Suprapubic skin (tissue), 4 donors: ENCODE data around the gene PAX9. TPM values are rescaled to one million over a fixed set of nuclear protein-coding genes. Genes with fewer than 3 reads are reported as not detected.

ENCODE experiments used
- DNase-seq, 2 donors: peaks; one replicate each; pipeline ENCODE4 v3.0.0-alpha.2; 2019; ENCODE audit warnings: low spot score in 2 of 2
- H3K27ac ChIP-seq: fragments of 200-600 bp; sonication (generic); one replicate; pipeline ENCODE4 v1.5.1; 2019
- H3K27me3 ChIP-seq: fragments of 200-600 bp; sonication (generic); one replicate; pipeline ENCODE4 v1.5.1; 2019
- H3K36me3 ChIP-seq: fragments of 200-600 bp; sonication (generic); one replicate; pipeline ENCODE4 v1.5.1; 2019
- H3K4me1 ChIP-seq: fragments of 200-600 bp; sonication (generic); one replicate; pipeline ENCODE4 v1.5.1; 2019
- H3K4me3 ChIP-seq: fragments of 200-600 bp; sonication (generic); one replicate; pipeline ENCODE4 v1.5.1; 2019; ENCODE audit warnings: mild to moderate bottlenecking
- H3K9me3 ChIP-seq: fragments of 200-600 bp; sonication (generic); one replicate; pipeline ENCODE4 v1.5.1; 2019
- EP300 ChIP-seq: sonication (generic); formaldehyde crosslinking; IDR thresholded peaks from one replicate; pipeline ENCODE4 v1.6.1; 2017; ENCODE audit warnings: antibody characterized with exemption
- POLR2A ChIP-seq, 2 donors: fragments of 450-650 bp; IDR thresholded peaks; one replicate each; pipeline ENCODE4 v1.6.1; 2017; ENCODE audit warnings: antibody characterized with exemption in 2 of 2, mild to moderate bottlenecking in 2 of 2, moderate library complexity in 2 of 2
- POLR2AphosphoS5 ChIP-seq, 3 donors: sonication (generic); formaldehyde crosslinking; IDR thresholded peaks; one replicate each; pipeline ENCODE4 v1.6.1; 2017; ENCODE audit warnings: antibody characterized with exemption in 3 of 3
- WGBS: methylation state at CpG from one replicate; pipeline ENCODE4 v1.1.5; 2018; 5-methylcytosine and 5-hydroxymethylcytosine counted together
- total RNA-seq, 4 donors: library from RNA; depleted of rRNA; stranded (reverse); fragments of >200 nt; gene quantifications; one replicate each; pipeline ENCODE4 v1.1.0, GENCODE V29; 2016
- TF ChIP-seq, protein P1 (sequence below), 2 donors: fragments of 200-600 bp in 1 of 2; fragments of 450-650 bp in 1 of 2; sonication (generic) in 1 of 2; IDR thresholded peaks; one replicate each; pipeline ENCODE4 v1.5.1; 2016 to 2019; ENCODE audit warnings: antibody characterized with exemption in 2 of 2, mild to moderate bottlenecking in 1 of 2, moderate library complexity in 1 of 2

PAX9 gene
- total RNA-seq, 4 donors from 2014 or later: 0.23 to 1.5 (median 0.96) TPM

DNA sequence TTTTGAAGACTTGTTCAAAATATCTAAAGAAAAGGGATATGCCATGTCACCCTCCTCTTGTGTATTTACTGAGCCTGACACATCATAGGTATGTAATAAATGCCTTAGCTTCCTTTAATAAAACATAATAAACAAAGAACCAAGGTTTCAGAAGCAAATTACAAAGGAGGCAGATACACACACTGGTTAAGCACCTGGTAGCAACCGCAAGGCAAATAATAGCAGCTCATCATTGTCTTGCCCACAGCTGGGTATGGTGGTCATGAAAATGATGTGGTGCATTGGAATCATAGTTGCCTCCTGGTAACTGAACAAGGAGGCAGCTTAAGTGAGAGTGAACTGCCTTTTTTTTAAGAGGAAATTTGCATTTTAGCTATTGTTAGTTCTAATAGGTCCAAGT is 39.0 kb downstream of the PAX9 start:
- Histone ChIP-seq H3K27ac (no peak overlapping the region), H3K27me3 (no peaks in the 10 kb centered on the region), H3K4me1 (no peaks in the 10 kb centered on the region), H3K36me3 (no peaks in the 10 kb centered on the region), H3K4me3 (no peak overlapping the region), H3K9me3 (no peaks in the 10 kb centered on the region)
- WGBS: 93% methylated on average over 1 of the region's 1 CpG
- TF ChIP-seq POLR2AphosphoS5 (IDR thresholded peaks at IDR 0.05) (no peak), POLR2A (IDR thresholded peaks at IDR 0.05) (no peak), EP300 (no peak)
- TF ChIP-seq, protein P1, sequence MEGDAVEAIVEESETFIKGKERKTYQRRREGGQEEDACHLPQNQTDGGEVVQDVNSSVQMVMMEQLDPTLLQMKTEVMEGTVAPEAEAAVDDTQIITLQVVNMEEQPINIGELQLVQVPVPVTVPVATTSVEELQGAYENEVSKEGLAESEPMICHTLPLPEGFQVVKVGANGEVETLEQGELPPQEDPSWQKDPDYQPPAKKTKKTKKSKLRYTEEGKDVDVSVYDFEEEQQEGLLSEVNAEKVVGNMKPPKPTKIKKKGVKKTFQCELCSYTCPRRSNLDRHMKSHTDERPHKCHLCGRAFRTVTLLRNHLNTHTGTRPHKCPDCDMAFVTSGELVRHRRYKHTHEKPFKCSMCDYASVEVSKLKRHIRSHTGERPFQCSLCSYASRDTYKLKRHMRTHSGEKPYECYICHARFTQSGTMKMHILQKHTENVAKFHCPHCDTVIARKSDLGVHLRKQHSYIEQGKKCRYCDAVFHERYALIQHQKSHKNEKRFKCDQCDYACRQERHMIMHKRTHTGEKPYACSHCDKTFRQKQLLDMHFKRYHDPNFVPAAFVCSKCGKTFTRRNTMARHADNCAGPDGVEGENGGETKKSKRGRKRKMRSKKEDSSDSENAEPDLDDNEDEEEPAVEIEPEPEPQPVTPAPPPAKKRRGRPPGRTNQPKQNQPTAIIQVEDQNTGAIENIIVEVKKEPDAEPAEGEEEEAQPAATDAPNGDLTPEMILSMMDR (IDR thresholded peaks at IDR 0.05): no peak
- no peak for DNase-seq

DNA sequence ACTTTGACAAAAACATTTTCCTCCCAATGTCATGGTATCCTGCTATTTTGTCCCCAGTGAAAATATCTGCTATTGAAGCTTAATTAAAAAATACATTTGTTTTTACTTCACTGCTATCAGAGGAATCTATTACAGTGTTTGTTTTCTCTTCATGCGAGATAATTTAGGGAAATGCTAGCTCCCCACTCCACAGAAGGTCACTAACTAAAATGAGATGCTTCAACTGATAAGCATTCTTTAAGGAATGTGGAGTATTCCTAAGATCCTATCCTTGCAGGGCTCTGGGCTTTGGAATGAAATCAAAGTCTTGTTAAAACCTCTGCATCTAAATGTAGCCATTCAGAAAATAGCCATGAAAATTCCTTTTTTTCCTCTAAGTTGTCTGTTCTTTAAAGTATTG is 39.5 kb downstream of the PAX9 start:
- 62% methylated on average over 1 of the region's 1 CpG for WGBS
- DNase-seq: no peak

DNA sequence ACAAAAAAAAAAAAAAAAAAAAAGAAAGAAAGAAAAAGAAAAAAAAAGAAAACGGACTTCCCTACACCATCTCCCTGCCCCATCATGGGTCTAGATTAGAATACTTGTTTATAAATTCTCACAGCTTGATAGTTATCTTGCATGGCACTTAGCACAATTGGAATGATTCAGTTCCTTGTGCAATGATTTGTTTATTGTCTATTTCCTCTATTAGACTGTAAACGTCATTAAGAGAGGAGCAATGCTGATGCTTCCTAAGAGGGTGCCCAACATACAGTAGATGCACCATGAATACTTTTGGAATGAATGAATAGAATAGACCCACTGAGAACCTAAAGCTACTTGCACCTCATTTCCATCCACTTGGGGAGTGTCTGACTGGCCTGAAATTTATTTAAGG is 40.8 kb downstream of the PAX9 start:
- TF ChIP-seq, protein P1 (IDR thresholded peaks at IDR 0.05): no peak
- TF ChIP-seq POLR2AphosphoS5 (IDR thresholded peaks at IDR 0.05) (no peak), EP300 (no peak), POLR2A (IDR thresholded peaks at IDR 0.05) (no peak)
- no peaks in the 10 kb centered on the region for H3K4me1 ChIP-seq
- H3K4me3 ChIP-seq: no peak overlapping the region
- no peaks in the 10 kb centered on the region for H3K27me3 ChIP-seq
- H3K9me3 ChIP-seq: no peaks in the 10 kb centered on the region
- 75% methylated on average over 2 of the region's 2 CpGs for WGBS
- H3K36me3 ChIP-seq: no peaks in the 10 kb centered on the region
- DNase-seq: no peak
- H3K27ac ChIP-seq: no peak overlapping the region

More for the DNA sequence above, 39.5 kb downstream of the PAX9 start:
- no peaks in the 10 kb centered on the region for H3K9me3 ChIP-seq
- no peak overlapping the region for H3K27ac ChIP-seq
- no peak overlapping the region for H3K4me3 ChIP-seq
- no peaks in the 10 kb centered on the region for H3K36me3 ChIP-seq
- H3K27me3 ChIP-seq: no peaks in the 10 kb centered on the region
- TF ChIP-seq, protein P1 (IDR thresholded peaks at IDR 0.05): no peak
- TF ChIP-seq POLR2AphosphoS5 (IDR thresholded peaks at IDR 0.05): no peak
- TF ChIP-seq EP300: no peak
- TF ChIP-seq POLR2A (IDR thresholded peaks at IDR 0.05): no peak
- H3K4me1 ChIP-seq: no peaks in the 10 kb centered on the region

DNA sequence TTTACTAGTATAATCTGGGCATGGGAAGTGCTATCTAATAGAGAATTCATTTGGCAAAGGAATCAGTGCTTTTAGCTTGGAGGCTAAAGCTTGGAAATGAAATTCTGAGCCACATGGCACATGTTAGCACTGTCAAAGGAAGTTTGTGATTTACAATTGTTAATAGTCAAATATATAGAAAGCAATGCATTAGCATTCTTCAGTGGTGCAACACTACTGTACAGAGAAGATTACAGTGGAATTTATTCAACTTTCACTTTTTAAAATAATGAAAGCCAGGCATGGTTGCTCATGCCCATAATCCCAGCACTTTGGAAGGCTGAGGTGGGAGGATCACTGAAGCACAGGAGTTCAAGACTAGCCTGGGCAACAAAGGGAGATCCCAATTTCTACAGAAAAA is 45.9 kb downstream of the PAX9 start:
- Histone ChIP-seq H3K4me3 (no peak overlapping the region), H3K9me3 (no peaks in the 10 kb centered on the region), H3K4me1 (no peaks in the 10 kb centered on the region), H3K27me3 (no peaks in the 10 kb centered on the region), H3K27ac (no peak overlapping the region), H3K36me3 (no peaks in the 10 kb centered on the region)
- no peak for DNase-seq
- TF ChIP-seq POLR2A (IDR thresholded peaks at IDR 0.05): no peak

DNA sequence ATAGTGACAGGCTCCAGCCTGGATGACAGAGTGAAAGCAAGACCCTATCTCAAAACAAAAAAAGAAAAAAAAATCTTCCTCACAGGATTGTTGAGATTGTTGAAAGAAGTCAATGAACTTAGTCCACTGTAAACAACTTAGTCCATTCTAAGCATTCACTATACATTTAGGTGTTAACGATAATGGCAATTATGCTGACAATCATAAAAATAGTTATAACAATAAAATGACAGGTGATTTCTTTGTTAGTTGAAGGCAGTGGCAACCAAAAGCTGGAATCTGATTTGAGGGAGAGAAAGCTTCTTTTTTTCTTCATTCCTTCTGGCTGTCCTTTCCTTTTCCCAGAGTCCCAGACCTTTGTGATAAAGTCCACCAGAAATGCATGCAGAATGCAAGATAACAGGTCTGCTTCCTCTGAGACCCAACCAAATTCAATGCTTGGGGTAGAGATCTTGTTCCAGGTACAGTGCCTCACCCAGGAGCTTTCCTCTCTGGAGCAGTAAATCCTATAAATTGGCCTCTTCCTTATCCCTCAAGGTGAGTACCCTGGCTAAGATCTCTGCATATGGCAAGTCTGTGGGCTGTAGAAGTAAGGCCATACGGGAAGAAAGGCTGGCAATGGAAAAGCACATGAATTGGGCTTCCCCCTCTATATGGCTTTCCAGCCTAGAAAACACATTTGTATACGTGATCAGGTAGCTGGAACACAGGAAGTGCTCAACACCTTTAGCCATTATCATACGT is 52.5 kb downstream of the PAX9 start:
- Histone ChIP-seq H3K27ac (no peak overlapping the region), H3K4me1 (no peaks in the 10 kb centered on the region), H3K36me3 (no peaks in the 10 kb centered on the region), H3K9me3 (no peaks in the 10 kb centered on the region), H3K4me3 (no peak overlapping the region), H3K27me3 (no peaks in the 10 kb centered on the region)
- WGBS: 81% methylated on average over 4 of the region's 4 CpGs
- TF ChIP-seq EP300 (no peak), POLR2AphosphoS5 (IDR thresholded peaks at IDR 0.05) (no peak)
- TF ChIP-seq, protein P1 (IDR thresholded peaks at IDR 0.05): no peak
- DNase-seq: no peak
